CD14-positive monocyte (primary cell): ENCODE measurements around the gene OR8B3. TPM values are rescaled to one million over a fixed set of nuclear protein-coding genes. Genes with fewer than 3 reads are reported as not detected.

Source experiments
- DNase-seq, 3 donors: peaks; one replicate each; pipeline ENCODE4 v3.0.0-alpha.2; 2011 to 2022
- H2AFZ ChIP-seq: 2 replicates; pipeline ENCODE4 v1.6.0; 2012; ENCODE audit warnings: mild to moderate bottlenecking, low read depth, low read length, inconsistent platforms; ENCODE audit not compliant: insufficient read depth, poor library complexity, severe bottlenecking
- H3K27ac ChIP-seq, 2 donors: 1 replicate in 1 of 2; 2 replicates in 1 of 2; pipeline ENCODE4 v1.5.1; 2012 to 2013; ENCODE audit warnings: low read length in 2 of 2, control low read depth in 1 of 2, inconsistent platforms in 1 of 2, low read depth in 1 of 2, mild to moderate bottlenecking in 1 of 2
- H3K27me3 ChIP-seq, 2 donors: one replicate each; pipeline versions ENCODE4 v1.6.0 to v1.6.1; 2011 to 2013; ENCODE audit warnings: low read length in 2 of 2; ENCODE audit not compliant: control insufficient read depth in 2 of 2, insufficient read depth in 2 of 2
- H3K36me3 ChIP-seq, 2 donors: replicated peaks in 1 of 2; 1 replicate in 1 of 2; 2 replicates in 1 of 2; pipeline versions ENCODE4 v1.5.1 to v1.6.1; 2012 to 2013; ENCODE audit warnings: low read length in 2 of 2, control low read depth in 1 of 2, inconsistent platforms in 1 of 2, mild to moderate bottlenecking in 1 of 2; ENCODE audit not compliant: insufficient read depth in 2 of 2, control insufficient read depth in 1 of 2
- H3K4me1 ChIP-seq, 2 donors: 1 replicate in 1 of 2; 2 replicates in 1 of 2; pipeline versions ENCODE4 v1.5.1 to v1.6.1; 2012 to 2013; ENCODE audit warnings: low read length in 2 of 2, control low read depth in 1 of 2, inconsistent platforms in 1 of 2, mild to moderate bottlenecking in 1 of 2, moderate library complexity in 1 of 2; ENCODE audit not compliant: insufficient read depth in 2 of 2, control insufficient read depth in 1 of 2
- H3K4me2 ChIP-seq: replicated peaks from 2 replicates; pipeline ENCODE3; 2012; ENCODE audit warnings: low read length, moderate library complexity, mild to moderate bottlenecking; ENCODE audit not compliant: poor library complexity, severe bottlenecking; ENCODE audit errors: extremely low read depth
- H3K4me3 ChIP-seq, 3 experiments: fragments of 200-600 bp in 1 of 3; sonication (generic) in 1 of 3; replicated peaks in 1 of 3; 1 replicate in 2 of 3; 2 replicates in 1 of 3; pipeline ENCODE4 v1.5.1; 2011 to 2013; ENCODE audit warnings: low read length in 3 of 3, mild to moderate bottlenecking in 3 of 3, control low read depth in 2 of 3, low read depth in 2 of 3, inconsistent platforms in 1 of 3, moderate library complexity in 1 of 3
- H3K79me2 ChIP-seq: 2 replicates; pipeline ENCODE4 v1.6.0; 2012; ENCODE audit warnings: mild to moderate bottlenecking, control low read depth, inconsistent platforms, low read length, moderate library complexity; ENCODE audit not compliant: insufficient read depth
- H3K9ac ChIP-seq: 2 replicates; pipeline ENCODE4 v1.6.0; 2017; ENCODE audit warnings: low read length, mild to moderate bottlenecking; ENCODE audit not compliant: insufficient read depth, poor library complexity, severe bottlenecking
- H3K9me3 ChIP-seq, 2 donors: replicated peaks in 1 of 2; 1 replicate in 1 of 2; 2 replicates in 1 of 2; pipeline versions ENCODE4 v1.5.1 to v1.6.1; 2012 to 2013; ENCODE audit warnings: low read length in 2 of 2, control low read depth in 1 of 2; ENCODE audit not compliant: control insufficient read depth in 1 of 2, insufficient read depth in 1 of 2
- H4K20me1 ChIP-seq: 2 replicates; pipeline ENCODE4 v1.6.0; 2012; ENCODE audit warnings: mild to moderate bottlenecking, low read length, control low read depth, moderate library complexity; ENCODE audit not compliant: insufficient read depth
- H3K27ac Mint-ChIP-seq, 7 donors: one replicate each; pipeline ENCODE4 v1.8.0; 2020; ENCODE audit warnings: mild to moderate bottlenecking in 7 of 7, mixed read lengths in 7 of 7, moderate library complexity in 6 of 7, inconsistent platforms in 2 of 7
- H3K27me3 Mint-ChIP-seq, 3 donors: one replicate each; pipeline ENCODE4 v1.8.0; 2021 to 2022; ENCODE audit warnings: low read depth in 3 of 3, mild to moderate bottlenecking in 3 of 3, mixed read lengths in 3 of 3, moderate library complexity in 3 of 3, inconsistent platforms in 1 of 3
- H3K36me3 Mint-ChIP-seq, 2 donors: one replicate each; pipeline ENCODE4 v1.8.0; 2020; ENCODE audit warnings: mixed read lengths in 2 of 2, inconsistent platforms in 1 of 2, mild to moderate bottlenecking in 1 of 2
- H3K4me1 Mint-ChIP-seq: one replicate; pipeline ENCODE4 v1.8.0; 2020; ENCODE audit warnings: mild to moderate bottlenecking, mixed read lengths
- H3K4me3 Mint-ChIP-seq, 2 donors: one replicate each; pipeline ENCODE4 v1.8.0; 2020; ENCODE audit warnings: mild to moderate bottlenecking in 2 of 2, mixed read lengths in 2 of 2, moderate library complexity in 1 of 2
- H3K9me3 Mint-ChIP-seq, 7 donors: one replicate each; pipeline ENCODE4 v1.8.0; 2020 to 2022; ENCODE audit warnings: mixed read lengths in 7 of 7, mild to moderate bottlenecking in 6 of 7, moderate library complexity in 6 of 7, inconsistent platforms in 2 of 7
- WGBS: methylation state at CpG from one replicate; pipeline ENCODE4 v1.1.5; 2013; ENCODE audit warnings: missing lambda C conversion rate; ENCODE audit not compliant: insufficient coverage; 5-methylcytosine and 5-hydroxymethylcytosine counted together
- intact Hi-C, 2 donors: fragments of 100-400 bp; cut with micrococcal nuclease; formaldehyde crosslinking; loops; one replicate each; pipeline versions ENCODE4 v1.15.0 to v1.15.1; 2023
- polyA plus RNA-seq, 3 donors: library from polyadenylated mRNA; depleted of rRNA in 1 of 3; unstranded in 2 of 3; stranded (reverse) in 1 of 3; fragments of 300-500 nt in 2 of 3; fragments of >200 nt in 1 of 3; fragmentation: Illumina TruSeq in 2 of 3; gene quantifications; 1 replicate in 2 of 3; 2 replicates in 1 of 3; pipeline ENCODE4 v1.2.3, GENCODE V29; 2012 to 2021
- TF ChIP-seq, protein P1 (sequence below): fragments of 200-600 bp; IDR thresholded peaks from one replicate; pipeline ENCODE4 v1.8.0; 2022; ENCODE audit warnings: antibody characterized with exemption, mild to moderate bottlenecking

The OR8B3 gene
- polyA plus RNA-seq, 3 donors: not detected

DNA sequence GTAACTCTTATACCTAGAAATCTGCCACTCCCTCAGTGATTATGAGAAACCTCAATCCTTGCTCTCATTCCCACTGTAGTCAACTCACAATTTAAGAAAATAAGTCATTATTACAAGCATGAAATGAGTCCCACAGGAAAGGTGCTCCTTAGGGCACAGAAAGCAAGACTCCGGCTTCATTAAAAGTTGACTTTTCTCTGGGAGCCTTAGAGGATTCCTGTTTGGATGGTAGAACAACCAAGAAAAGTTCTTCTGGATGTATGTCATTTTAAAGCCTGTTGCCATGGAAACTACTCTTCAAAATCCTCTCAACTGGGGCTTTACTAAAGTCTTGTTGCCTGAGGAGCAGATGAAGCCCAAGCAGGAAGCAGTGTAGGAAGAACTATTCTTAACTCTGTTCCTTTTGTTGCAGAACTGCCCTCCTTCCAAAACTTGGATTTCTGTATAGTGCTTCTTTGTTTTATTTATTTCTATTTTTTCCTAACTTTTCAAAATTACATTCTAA lies 46.9 kb upstream of the OR8B3 start, which contains the start of gene OR8B8:
Gene OR8B8 (minus strand): TSS at position 51 of the 505 bp plus-strand sequence. CDS start 4,611 bp downstream, outside the sequence.
- no peaks in the 10 kb centered on the region for H3K9me3 ChIP-seq
- no peaks in the 10 kb centered on the region for H3K36me3 Mint-ChIP-seq
- H3K4me3 ChIP-seq: no peak within 1 kb of the TSS
- H3K27me3 ChIP-seq: no peaks in the 10 kb centered on the region
- TF ChIP-seq, protein P1, sequence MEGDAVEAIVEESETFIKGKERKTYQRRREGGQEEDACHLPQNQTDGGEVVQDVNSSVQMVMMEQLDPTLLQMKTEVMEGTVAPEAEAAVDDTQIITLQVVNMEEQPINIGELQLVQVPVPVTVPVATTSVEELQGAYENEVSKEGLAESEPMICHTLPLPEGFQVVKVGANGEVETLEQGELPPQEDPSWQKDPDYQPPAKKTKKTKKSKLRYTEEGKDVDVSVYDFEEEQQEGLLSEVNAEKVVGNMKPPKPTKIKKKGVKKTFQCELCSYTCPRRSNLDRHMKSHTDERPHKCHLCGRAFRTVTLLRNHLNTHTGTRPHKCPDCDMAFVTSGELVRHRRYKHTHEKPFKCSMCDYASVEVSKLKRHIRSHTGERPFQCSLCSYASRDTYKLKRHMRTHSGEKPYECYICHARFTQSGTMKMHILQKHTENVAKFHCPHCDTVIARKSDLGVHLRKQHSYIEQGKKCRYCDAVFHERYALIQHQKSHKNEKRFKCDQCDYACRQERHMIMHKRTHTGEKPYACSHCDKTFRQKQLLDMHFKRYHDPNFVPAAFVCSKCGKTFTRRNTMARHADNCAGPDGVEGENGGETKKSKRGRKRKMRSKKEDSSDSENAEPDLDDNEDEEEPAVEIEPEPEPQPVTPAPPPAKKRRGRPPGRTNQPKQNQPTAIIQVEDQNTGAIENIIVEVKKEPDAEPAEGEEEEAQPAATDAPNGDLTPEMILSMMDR: no peak
- no peak within 1 kb of the TSS for H3K27ac ChIP-seq
- H3K27me3 Mint-ChIP-seq: no peaks in the 10 kb centered on the region
- H3K36me3 ChIP-seq: no peaks in the 10 kb centered on the region
- no peak within 1 kb of the TSS for H3K27ac Mint-ChIP-seq
- no peaks in the 10 kb centered on the region for H3K4me1 ChIP-seq
- no peaks in the 10 kb centered on the region for H3K9me3 Mint-ChIP-seq
- intact Hi-C loops: no loop called here
- WGBS: 100% methylated on average over 1 of the region's 1 CpG
- H4K20me1 ChIP-seq: no peaks in the 10 kb centered on the region
- H3K4me3 Mint-ChIP-seq: no peak within 1 kb of the TSS
- H3K4me2 ChIP-seq: no peak within 1 kb of the TSS
- DNase-seq: no peak
- no peaks in the 10 kb centered on the region for H3K4me1 Mint-ChIP-seq
- H3K79me2 ChIP-seq: no peaks in the 10 kb centered on the region
- H3K9ac ChIP-seq: no peak within 1 kb of the TSS
- no peak within 1 kb of the TSS for H2AFZ ChIP-seq

DNA sequence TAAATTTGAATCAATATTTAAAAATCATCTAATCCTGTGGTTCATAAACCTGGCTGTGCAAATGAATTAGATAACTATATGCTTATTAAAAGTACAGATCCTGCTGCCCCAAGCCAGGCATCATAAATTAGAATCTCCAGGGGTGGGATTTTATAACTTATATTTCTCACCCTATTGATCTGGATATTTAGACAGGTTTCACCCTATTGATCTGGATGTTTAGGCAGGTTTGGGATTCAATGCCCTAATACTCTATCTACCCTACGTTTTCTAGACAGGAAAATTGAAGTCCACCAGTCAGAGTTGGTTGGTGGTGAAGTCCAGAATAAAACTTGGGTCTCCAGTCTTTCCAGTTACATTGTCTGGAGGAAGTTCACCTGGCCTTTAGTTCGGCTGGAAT lies 44.0 kb upstream of the OR8B3 start:
- Histone ChIP-seq H3K9ac (no peak overlapping the region), H3K4me3 (no peak overlapping the region), H3K4me2 (no peak overlapping the region), H3K27me3 (no peaks in the 10 kb centered on the region), H3K79me2 (no peaks in the 10 kb centered on the region), H4K20me1 (no peaks in the 10 kb centered on the region), H3K9me3 (no peaks in the 10 kb centered on the region), H3K36me3 (no peaks in the 10 kb centered on the region), H3K4me1 (no peaks in the 10 kb centered on the region), H2AFZ (no peak overlapping the region), H3K27ac (no peak overlapping the region)
- WGBS: 91% methylated on average over 1 of the region's 2 CpGs
- H3K27me3 Mint-ChIP-seq: peaks cover 0 to 2% (median 0%) of the 10 kb centered on the region in 3 donors
- no peak overlapping the region for H3K4me3 Mint-ChIP-seq
- no peak overlapping the region for H3K27ac Mint-ChIP-seq
- H3K9me3 Mint-ChIP-seq: no peaks in the 10 kb centered on the region
- H3K36me3 Mint-ChIP-seq: no peaks in the 10 kb centered on the region
- TF ChIP-seq, protein P1: no peak
- DNase-seq: no peak
- H3K4me1 Mint-ChIP-seq: no peaks in the 10 kb centered on the region
- intact Hi-C loops: no loop called here
